GM12874 (cell line): ENCODE results near the gene TIMM10.
A peak's percentile ranks its signal among the peaks of the same experiment; 100 is the strongest.

Experiments used
- CTCF ChIP-seq: IDR thresholded peaks from 2 replicates; pipeline ENCODE4 v1.5.1; 2011; ENCODE audit warnings: low read depth, mild to moderate bottlenecking, control low read depth, low read length, moderate library complexity; ENCODE audit not compliant: insufficient read depth

Gene TIMM10

GRCh38 chr11:57480409-57481137, 50.0 kb downstream of the TIMM10 start:
- peak; percentile 80 for TF ChIP-seq CTCF

- no peak for TF ChIP-seq CTCF
Observed at GRCh38 chr11:57479911-57480310, 50.6 kb downstream of the TIMM10 start.

GRCh38 chr11:57479021-57479663, 51.4 kb downstream of the TIMM10 start:
- TF ChIP-seq CTCF, result no peak
